ENCODE measurements around the gene CASK.

CASK gene

GRCh38 chrX:41923978-41924683 is 777 bp upstream of the CASK start:
- peak overlapping the region; percentile 73 for H3K4me3 ChIP-seq (ENCODE audit: low read depth, low read length)
- no peak for DNase-seq (ENCODE audit: low read depth)
- TF ChIP-seq, protein P1, sequence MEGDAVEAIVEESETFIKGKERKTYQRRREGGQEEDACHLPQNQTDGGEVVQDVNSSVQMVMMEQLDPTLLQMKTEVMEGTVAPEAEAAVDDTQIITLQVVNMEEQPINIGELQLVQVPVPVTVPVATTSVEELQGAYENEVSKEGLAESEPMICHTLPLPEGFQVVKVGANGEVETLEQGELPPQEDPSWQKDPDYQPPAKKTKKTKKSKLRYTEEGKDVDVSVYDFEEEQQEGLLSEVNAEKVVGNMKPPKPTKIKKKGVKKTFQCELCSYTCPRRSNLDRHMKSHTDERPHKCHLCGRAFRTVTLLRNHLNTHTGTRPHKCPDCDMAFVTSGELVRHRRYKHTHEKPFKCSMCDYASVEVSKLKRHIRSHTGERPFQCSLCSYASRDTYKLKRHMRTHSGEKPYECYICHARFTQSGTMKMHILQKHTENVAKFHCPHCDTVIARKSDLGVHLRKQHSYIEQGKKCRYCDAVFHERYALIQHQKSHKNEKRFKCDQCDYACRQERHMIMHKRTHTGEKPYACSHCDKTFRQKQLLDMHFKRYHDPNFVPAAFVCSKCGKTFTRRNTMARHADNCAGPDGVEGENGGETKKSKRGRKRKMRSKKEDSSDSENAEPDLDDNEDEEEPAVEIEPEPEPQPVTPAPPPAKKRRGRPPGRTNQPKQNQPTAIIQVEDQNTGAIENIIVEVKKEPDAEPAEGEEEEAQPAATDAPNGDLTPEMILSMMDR (IDR thresholded peaks at IDR 0.05; ENCODE audit: low read depth, low read length, missing control alignments), result no peak

GRCh38 chrX:41922431-41923151 is 763 bp downstream of the CASK start:
- no peak for DNase-seq (ENCODE audit: low read depth)
- TF ChIP-seq, protein P1 (IDR thresholded peaks at IDR 0.05; ENCODE audit: low read depth, low read length, missing control alignments), result no peak
- peak overlapping the region; percentile 73 for H3K4me3 ChIP-seq (ENCODE audit: low read depth, low read length)

DNA sequence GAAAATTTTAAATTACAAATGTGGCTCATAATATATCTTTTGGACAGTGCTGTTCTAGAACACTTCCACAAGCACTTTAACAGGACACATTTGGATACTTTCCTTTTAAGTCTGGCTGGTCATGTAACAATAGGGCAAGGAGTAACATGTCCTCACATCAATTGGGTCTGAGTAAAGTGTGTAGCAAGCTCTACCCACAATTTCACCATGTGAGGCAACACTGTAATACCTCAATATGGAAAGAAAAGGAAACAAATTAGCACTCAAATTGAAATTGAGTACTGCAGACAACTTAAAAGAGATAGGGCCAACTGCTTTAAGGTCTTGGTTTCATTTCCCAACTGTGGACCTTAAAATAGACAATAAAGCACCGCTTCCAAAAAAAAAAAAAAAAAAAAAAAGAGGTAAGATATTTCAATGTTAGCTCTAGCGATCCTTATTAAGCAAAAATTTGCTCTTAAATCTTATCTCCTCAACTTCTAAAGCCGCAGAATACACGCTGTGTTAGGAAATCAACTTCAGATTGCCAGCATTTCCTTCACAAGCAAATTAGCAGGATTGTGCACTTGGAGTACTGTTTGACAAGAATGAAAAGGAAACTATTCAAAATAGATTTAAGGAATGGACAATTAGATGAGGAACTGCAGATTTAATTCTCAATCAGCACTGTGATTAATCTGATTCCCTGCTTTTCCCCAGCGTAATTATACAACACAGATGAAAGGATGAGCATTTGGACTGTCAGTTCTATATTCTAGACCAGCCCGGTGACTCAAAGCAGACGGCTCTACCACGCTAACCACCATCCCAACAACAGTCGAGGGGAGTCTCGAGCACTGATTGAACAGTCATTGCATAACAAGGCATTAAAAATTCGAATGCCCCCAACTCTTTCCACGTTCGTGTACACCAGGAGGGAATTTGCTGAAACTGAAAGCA is 1.6 kb downstream of the CASK start:
- H3K4me3 ChIP-seq (ENCODE audit: low read depth, low read length), result peak overlapping the region; percentile 73
- DNase-seq (ENCODE audit: low read depth), result no peak
- TF ChIP-seq, protein P1 (IDR thresholded peaks at IDR 0.05; ENCODE audit: low read depth, low read length, missing control alignments), result no peak

DNA sequence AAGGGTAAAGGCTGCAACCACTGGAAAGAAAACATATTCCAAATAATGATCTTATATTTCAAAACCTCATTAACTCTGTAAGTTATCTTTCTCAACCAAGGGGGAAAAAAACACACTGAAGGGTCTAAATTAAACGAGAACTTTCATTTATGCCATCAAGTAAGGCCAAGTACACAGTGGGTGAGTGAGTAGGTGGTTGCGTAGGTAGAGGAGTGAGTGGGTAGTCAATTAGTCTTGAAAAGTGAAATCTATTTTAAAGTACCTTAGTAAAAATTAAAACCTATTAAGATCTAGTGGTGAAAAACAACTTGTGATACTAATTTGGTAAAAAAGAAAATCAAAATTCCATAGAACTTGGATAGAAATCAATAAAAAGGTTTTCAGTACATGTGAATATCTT is 3.5 kb downstream of the CASK start:
- no peak overlapping the region for H3K4me3 ChIP-seq (ENCODE audit: low read depth, low read length)
- TF ChIP-seq, protein P1 (IDR thresholded peaks at IDR 0.05; ENCODE audit: low read depth, low read length, missing control alignments), result no peak
- DNase-seq (ENCODE audit: low read depth), result no peak

- TF ChIP-seq, protein P1 (IDR thresholded peaks at IDR 0.05; ENCODE audit: low read depth, low read length, missing control alignments), result no peak
- H3K4me3 ChIP-seq (ENCODE audit: low read depth, low read length), result no peak overlapping the region
These were observed 5.8 kb downstream of the CASK start for GRCh38 chrX:41917517-41917916.

DNA sequence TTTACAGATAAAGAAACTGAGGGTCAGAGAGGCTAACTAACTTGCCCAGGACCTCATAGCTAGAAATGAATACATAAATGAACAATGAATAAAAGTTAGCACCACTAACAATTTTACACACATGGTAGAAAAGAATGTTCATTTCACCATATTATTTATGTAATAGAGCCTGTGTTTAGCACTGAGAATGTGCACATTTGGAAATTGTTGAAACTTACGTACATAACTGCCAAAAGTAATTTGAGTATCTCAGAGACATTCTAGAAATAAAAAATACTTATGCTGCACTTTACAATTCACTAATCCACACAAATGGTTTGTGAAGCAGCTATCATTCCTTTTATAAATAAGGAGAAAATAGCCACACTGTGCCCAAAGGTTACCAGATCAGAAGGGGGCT is 9.9 kb downstream of the CASK start:
- H3K4me3 ChIP-seq (ENCODE audit: low read depth, low read length), result no peak overlapping the region
- TF ChIP-seq, protein P1 (IDR thresholded peaks at IDR 0.05; ENCODE audit: low read depth, low read length, missing control alignments), result no peak
- DNase-seq (ENCODE audit: low read depth), result no peak

More at GRCh38 chrX:41917517-41917916, 5.8 kb downstream of the CASK start:
- no peak for DNase-seq (ENCODE audit: low read depth)

Measured in GM12864 (cell line).